Smooth muscle cell of the brain vasculature (primary cell): Measurements from ENCODE around the gene AGPAT1.
"Not testable (repeated sequence)": the region's sequence is repeated elsewhere in the genome, so short reads cannot be mapped to it uniquely, and the experiment has no call there.

Source experiments
- DNase-seq: peaks from one replicate; pipeline ENCODE4 v3.0.0-alpha.2; 2012; ENCODE audit warnings: low read depth, low spot score

AGPAT1 gene

DNA sequence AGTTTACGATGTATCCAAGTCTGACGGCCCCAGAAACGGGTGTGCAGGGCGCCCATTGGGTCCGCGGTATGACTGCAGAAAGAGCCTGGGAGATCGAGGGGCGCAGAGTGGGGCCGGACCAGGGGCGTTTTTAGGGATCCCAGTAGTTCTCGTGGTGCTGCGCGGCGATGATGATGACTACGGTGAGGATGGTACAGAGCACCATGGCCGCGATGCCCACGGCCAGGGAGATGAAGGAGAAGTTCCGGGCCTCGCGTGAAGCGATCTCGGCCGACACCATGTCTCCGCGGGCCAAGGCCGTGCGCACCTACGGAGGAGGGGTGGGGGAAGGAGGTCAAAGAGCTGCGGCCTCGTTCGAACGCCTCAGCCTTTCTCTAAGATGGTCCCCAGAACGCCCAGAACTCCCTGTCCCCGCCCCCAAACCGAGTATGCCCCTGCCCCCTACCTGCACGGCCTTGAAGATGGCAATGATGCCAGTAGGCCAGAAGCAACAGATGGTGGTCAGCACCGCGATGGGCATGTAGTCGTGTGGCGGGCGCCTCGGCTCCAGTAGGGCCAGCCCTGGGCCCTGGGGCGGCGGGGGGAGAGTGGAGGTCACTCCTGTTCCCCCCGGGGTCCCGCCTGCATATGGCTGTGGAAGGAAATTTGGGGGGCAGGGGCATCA, 26.7 kb downstream of the AGPAT1 start:
- no peak for DNase-seq

DNA sequence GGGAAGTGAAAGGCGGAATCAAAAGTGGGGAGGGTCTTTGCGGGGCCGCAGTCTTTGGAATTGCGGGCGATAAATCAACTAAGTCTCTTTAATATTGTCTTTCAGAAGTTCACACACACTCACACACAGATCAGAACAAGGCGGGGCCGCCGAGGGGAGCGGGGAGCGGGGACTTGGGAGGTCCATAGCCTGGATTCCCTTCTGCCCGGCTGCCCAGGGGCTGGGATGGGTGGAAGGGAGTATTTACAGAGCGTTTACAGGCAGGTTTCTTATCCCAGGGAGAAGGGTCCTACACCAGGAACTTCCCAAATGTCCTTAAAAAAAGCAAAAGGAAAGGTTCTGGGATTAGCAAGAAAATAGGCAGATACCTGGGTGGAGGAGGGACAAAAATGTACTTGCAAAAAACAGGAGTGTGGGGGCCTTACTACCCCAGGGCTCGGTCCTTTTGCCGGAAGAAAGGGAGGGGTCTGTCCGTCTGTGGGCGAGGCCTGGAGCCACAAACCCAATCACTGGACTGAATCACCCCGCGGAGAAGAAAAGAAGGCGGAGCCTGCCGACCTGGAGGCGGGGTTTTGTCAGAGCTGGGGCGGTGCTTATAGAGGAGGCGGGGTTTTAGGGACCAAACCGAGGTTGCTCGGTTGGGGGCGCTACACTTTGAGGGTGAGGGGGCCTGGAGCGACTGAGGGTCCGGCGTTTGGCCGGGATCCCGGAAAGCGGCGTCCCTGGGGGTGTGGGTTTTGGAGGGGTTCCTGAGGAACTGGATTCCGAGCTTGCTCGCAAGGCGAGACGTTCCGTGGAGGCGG, 27.4 kb downstream of the AGPAT1 start:
- DNase-seq = no peak

DNA sequence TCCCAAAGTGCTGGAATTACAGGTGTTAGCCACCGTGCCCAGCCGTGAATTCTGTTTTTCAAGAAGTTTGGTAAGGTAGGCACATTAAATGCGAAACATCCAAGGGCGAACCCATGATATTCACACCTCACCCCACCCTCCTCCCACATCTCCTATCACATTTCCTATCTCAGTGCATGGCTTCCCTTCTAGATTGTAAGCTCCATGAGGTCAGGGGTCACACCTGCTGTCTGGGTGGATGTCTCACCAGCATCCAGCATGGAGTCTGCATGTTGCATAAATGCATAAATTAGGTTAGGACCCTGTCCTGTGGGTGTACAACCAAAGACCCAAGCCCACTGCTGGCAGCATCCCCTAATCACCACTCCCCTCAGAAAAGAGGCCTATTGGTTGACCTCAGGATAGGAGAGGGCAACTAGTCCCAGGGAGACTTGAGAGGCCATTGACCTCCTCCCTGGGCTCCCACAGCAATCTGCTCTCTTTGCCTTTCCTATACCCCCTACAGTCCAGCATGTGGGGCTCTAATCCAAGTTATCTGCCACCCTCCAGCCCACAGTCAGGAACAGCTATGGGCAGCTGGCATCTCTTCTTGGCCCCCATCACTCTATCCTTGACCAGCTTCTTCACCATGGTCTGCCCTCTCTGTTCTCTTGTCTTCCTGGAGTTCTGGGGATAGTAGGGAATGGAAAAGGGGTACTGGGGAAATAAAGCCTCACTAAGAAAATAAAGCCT, 28.3 kb downstream of the AGPAT1 start:
- no peak for DNase-seq

DNA sequence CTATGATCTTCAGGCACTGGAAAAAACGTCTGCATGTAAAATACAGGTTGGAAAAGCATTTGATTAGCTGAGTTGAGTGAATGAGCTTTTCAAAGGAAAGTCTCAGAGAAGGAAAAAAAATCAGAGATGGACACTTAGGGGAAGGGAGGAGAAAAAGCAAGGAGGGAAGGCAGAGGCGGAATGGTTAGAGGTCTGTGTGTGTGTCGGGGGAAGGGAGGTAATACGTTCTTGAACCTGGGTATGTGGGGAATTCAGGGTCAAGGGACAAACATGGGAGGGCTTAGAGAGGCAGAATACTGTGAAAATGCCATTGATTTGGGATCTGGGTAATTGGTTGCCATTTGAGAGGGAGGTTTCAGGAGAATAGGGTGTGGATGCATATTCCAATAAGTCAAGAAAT, 29.2 kb downstream of the AGPAT1 start:
- DNase-seq = no peak

DNA sequence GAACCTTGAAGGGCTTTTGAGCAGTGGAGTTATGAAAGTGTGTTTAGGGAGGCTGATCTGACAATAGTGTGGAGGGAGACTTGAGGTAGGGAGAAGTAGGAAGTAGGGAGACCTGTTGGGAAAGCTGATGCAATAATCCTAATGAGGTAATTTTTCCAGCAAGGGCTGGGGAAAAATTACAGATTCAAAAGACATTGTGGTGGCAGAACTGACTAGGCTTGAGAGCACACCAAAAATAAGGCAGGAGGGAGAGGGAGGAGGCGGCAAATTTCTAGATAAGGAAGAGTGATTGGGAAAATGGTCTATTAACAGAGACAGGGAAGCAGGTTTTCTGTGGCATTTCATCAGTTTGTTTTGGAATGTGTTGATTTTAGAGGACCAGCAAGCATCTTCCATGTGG, 29.6 kb downstream of the AGPAT1 start:
- no peak for DNase-seq

DNA sequence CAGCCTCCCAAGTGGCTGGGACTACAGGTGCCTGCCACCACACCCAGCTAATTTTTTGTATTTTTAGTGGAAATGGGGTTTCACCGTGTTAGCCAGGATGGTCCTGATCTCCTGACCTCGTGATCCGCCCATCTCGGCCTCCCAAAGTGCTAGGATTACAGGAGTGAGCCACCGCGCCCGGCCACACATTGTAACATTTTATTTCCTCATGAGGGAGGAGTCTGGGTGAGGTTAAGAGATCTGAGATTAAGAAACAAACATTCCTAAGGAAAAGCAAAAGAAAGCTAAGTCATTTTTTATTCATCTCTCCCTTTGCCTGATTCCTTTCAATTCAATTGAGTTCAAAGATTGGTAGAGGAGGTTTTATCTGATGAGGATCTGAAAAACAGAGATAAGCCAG, 31.6 kb downstream of the AGPAT1 start:
- DNase-seq = not testable (repeated sequence)

DNA sequence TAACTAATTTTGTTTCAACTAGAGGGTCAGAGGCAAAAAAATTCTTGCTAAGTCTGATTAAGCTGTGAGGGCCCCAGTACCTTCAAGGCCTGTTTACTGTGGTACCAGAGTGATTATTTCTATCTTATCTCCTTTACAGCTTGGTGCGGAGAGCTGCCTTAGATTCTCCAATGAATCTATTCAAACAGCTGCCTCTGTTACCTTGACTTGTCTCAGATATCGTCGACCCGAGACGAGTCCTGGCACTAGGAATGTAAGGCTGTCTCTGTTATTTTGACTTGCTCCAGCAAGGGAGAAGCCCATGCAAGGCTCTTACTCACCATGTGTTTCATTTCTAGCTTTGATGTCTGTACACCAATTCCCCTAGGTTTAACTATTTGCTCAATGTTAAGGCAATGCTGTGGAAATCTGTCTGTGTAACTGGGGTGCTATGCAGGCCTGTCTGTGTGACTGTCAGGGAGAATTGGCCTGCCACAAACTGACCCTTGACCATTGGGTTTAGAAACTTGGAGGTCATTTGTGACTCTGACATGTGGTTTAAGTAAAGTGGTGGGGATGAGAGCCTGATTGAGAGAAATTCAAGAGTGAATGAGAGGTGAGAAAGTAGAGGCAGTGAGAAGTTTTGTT, 35.4 kb downstream of the AGPAT1 start:
- DNase-seq = no peak

DNA sequence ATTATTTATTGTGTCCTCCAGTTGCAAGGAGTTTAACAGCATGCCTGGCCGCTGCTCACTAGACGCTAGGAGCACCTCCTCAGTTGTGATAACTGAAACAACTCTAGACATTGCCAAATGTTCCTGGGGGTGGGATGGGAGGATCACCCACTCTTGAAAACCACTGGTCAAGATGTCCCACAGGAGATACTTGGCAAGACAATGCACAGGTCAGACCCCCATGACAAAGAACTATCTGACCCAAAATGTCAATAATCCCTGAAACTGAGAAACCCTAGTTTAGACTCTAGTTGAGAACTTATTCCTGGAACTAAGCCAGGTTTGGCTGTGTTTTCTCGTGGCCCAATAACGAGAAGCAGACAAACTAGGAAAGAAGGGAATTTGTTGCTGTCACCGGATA, 36.3 kb downstream of the AGPAT1 start:
- DNase-seq = no peak

DNA sequence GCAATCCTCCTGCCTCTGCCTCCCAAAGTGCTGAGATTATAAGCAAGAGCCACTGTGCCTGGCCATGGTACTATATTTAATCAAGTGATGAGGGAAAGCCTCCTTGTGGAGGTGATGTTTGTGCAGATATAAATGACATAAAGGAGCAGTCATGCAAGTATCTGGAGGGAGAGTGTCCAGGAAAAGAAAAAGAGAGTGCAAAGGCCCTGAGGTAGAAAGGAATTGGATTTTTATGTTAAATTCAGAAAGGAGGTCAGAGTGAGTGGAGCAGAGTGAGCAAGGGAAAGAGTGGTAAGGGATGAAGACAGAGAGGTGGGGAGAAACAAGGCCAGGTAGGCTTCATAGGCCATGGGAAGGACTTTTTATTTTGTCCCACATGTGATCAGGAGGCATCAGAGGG, 38.4 kb downstream of the AGPAT1 start:
- no peak for DNase-seq

DNA sequence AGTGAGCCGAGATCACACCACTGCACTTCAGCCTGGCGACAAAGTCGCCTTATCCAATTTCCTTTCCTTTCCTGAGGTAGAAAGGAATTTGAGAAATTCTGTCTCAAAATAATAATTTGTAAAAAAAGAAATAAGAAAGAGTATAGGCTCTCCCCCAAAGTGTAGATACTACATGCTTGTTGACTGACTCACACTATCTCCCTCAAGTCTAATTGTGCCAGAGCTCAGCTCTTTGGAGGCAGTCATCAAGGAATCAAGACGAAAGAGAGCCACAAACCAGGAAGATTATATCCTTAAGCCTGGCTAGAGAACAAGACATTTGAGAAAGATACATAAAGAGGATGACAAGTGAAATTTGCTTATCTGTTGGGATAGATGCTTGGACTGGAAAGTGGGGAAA, 42.1 kb downstream of the AGPAT1 start:
- no peak for DNase-seq

DNA sequence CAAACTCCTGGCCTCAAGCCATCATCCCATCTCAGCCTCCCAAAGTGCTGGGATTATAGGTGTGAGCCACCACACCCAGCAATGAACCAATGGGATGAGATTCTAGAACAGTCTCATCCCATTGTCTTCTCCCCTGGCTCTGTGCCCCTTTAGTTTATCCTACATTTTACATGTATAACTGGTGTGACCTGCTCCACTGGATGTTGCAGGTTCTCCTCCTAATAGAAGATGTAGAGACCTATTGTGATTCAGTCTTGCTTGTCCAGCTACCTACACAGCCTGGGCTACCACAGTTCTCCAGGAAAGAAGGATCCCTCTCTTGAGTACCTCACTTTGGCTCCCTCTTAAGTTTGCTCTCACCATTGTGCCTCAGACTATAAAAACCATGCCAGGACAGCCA, 43.8 kb downstream of the AGPAT1 start:
- DNase-seq = no peak

DNA sequence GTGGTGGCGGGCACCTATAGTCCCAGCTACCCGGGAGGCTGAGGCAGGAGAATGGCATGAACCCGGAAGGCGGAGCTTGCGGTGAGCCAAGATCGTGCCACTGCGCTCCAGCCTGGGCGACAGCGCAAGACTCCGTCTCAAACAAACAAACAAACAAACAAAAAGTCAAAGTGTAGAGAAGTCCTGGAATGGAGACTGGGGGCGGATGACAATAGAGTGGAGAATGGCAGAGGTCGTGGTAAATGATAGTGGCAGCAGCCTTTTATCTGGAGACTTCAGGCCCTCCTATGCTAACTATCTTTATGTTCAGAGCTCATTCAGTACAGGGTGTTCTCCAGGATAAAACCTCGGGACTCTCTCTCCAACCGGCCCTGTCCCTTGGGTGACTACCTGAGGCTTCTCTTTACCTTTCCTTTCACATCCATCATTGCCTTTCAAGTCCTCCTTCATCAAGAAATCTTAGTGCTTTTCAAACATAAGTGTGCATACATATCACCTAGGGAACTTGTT, 44.4 kb downstream of the AGPAT1 start:
- no peak for DNase-seq

DNA sequence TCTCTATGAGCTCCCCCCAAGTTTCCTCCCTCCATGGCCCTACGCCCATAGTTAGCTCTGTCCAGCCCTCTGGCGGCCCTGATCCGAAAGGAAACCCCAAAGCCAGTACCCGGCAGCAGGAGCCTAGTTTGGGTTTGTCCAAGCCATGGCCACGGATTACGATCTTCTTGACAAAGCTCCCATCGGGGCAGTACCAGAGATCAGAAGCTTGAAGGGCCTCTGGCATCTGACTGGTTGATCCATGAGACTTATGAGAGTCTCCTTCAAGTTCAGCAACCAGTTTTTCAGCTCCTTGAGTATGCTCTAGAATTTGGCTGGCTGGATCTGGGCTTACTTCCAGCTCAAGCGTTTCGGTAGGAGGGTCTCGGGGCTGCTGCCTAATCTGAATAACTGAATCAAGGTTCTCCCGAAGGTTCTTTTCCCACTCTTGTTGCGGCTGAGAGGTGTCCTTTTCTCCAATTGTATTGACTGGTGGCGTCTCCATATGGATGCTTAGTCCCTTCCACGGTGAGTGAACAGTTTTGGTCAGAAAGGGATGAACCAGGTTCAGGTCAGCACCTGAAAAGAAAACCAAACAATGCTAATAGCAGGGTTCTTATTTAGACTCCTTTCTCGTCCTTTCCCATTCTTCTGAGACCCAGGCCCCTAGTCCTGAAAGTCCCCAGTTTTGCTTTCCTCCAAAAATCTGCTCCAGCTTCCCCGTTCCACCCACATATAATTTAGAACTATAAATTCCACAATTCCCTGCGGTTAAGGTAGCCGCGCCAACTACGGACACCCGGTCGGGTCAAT, 46.4 kb downstream of the AGPAT1 start:
- DNase-seq = no peak

DNA sequence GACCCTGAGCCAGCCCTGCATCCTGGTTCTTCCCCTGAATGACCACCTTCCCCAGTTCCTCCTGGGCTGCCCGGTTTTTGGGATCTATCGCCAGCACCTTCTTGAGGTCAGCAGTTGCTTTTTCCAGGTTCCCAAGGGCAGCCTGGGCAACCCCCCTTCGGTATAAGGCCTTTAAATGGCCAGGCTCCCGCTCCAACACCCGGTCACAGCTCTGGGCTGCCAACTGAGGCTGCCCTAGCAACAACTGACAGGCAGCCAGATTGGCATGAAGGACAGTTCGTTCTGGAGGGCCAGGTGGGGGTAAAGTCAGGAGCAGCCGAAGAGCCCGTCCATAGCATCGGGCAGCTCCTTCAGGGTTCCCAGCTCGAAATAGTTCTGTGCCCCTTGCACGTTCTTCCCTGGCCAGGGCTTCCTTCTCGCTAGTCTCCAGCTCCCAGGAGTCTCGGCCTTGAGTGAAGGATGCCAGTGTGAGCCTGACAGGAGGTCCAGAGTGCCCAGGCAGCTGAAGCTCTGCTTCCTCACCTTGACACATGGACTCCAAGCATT, 47.1 kb downstream of the AGPAT1 start:
- DNase-seq = no peak

DNA sequence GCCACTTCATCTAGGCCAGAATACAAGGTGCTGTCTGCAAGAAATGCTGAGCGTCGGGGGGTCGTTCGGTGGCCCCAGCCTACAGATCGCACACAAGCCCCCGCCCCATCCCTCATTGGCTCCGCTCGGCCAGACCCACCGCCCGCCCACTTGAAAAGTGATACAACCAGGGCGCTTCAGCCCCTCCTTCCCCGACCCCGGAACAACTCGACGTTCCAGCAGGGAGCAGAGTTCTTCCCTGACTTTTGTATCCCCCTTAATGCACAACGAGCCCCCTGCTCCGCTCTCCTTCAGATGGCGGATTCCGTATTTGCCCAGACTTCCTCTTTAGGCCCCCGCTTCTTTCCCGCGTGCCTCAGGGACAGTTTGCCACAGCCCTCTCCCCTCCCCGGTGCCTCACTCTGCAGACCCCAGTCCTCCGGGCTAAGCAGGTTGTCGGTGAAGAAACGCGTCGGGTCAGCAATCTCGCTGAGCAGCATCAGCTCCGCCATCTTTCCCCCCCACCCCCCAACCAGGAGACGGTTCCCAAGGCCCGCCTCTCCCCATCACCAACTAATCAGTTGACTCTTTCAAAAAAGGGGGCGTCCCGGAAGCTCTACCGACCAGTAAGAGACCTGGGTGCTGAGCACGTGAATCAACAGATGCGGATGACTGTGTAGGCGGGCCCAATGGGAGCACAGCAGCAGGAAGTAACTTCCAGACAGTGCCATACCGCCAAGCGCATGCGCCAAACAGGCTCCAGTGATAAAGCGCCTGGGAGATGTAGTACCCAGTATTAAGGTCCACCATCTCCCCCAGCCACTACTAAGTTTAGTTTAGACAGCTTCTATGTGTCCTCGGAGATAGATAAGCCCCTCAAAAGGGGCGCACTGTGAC, 47.9 kb downstream of the AGPAT1 start, which contains the start of gene ATF6B:
ATF6B (minus strand) TSS at position 530 of the 876 bp plus-strand sequence; CDS start at position 491, 39 bp downstream.
- peak; percentile 99 for DNase-seq

DNA sequence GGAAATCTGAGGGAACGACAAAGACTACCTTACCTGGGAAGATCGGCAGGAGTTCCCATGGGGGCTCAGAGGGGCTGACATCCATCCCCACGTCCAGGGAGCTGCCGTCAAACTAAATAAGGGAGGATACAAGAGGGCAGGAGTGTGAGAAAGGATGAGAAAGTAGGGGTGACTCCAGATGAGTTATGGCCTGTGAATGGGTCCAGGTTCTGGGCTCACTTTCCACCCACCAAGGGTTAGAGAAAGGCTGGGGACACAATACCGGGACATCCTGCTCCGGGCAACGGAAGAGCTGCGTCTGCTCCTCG, 48.5 kb downstream of the AGPAT1 start:
- no peak for DNase-seq

DNA sequence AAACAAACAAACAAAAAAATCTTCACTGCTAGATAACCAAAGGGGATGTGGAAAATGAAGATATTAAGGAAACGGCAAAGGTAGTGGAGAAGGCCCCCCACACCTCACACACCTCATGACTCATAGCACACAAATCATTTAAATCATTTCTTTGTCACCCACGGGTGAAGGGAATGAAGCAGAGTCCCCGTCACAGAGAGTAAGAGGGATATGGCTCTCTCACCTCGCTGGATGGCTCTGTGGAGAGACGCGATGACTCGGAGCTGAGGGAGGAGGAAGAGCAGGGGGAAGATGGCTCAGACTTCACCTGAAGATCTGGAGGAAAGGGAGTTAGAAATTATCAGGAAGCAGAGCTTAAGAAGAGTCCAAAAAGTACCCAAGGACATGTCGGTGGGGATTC, 49.0 kb downstream of the AGPAT1 start:
- DNase-seq = no peak

DNA sequence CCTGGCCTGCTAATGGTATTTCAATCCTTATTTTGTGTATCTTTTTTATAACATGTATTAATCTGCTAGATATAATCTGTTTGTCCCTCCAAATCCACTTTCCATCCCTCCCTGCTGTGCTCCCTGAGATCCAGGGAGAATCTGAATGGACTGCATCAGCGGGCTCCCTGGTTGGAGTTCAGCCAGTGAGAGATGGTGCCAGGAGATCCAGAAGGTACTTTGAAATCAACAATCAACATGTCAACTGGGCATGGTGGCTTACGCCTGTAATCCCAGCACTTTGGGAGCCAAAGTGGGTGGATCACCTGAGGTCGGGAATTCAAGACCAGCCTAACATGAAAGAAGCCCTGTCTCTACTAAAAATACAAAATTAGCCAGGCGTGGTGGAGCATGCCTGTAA, 52.2 kb downstream of the AGPAT1 start:
- DNase-seq = no peak

DNA sequence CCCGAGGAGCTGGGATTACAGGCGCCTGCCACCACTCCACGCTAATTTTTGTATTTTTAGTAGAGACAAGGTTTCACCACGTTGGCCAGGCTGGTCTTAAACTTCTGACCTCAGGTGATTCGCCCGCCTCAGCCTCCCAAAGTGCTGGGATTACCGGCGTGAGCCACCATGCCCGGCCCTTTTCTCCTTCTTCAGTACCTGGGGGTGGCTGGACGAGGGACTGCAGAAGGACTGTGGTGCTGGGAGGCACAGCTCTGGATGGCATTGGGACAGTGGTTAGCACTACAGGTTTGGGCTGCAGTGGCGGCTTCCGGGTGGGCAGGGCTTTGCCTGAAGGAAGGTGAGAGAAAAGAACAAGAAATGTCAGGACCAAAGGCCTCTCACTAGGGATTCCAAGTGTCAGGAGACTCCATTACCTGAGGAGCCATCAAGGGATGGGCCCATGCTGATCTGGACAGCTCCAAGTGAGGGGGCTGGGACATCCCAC, 55.3 kb downstream of the AGPAT1 start:
- DNase-seq = no peak
